ENCODE measurements around the gene C11orf21.

DNA sequence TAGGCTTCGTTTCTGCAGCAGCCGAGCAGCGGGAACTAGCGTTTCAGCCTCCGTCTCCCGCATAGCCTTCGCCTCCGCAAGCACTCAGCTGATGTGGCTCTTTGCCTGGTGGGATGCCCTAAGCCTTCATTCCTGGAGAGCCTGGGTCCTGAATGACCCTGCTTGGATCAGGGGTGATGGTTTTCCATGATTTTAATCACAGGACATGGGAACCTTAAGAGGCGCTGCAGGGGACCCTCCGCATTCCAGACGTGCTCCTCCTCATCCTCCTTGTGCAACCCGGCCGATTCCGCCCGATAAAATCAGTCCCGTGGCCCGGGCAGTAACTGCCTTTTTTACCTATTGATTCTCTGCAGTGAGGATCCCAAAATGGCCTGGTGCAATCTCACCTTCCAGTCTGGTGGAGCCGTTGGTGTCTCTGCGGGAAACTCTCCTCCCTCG is 8.2 kb downstream of the C11orf21 start:
- TF ChIP-seq, protein P1, sequence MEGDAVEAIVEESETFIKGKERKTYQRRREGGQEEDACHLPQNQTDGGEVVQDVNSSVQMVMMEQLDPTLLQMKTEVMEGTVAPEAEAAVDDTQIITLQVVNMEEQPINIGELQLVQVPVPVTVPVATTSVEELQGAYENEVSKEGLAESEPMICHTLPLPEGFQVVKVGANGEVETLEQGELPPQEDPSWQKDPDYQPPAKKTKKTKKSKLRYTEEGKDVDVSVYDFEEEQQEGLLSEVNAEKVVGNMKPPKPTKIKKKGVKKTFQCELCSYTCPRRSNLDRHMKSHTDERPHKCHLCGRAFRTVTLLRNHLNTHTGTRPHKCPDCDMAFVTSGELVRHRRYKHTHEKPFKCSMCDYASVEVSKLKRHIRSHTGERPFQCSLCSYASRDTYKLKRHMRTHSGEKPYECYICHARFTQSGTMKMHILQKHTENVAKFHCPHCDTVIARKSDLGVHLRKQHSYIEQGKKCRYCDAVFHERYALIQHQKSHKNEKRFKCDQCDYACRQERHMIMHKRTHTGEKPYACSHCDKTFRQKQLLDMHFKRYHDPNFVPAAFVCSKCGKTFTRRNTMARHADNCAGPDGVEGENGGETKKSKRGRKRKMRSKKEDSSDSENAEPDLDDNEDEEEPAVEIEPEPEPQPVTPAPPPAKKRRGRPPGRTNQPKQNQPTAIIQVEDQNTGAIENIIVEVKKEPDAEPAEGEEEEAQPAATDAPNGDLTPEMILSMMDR (IDR thresholded peaks at IDR 0.05; ENCODE audit: insufficient read depth, low read length, poor library complexity, severe bottlenecking): no peak
- no peak for TF ChIP-seq EZH2phosphoT487 (conservative IDR thresholded peaks at IDR 0.05; ENCODE audit: low read length)
